C1 segment of cervical spinal cord (tissue), 14 donors: ENCODE data around the gene PSME4.

ENCODE experiments used
- DNase-seq, 14 donors: peaks; one replicate each; lab custom pipeline; 2025; lab: John Stamatoyannopoulos, UW

The PSME4 gene, protein sequence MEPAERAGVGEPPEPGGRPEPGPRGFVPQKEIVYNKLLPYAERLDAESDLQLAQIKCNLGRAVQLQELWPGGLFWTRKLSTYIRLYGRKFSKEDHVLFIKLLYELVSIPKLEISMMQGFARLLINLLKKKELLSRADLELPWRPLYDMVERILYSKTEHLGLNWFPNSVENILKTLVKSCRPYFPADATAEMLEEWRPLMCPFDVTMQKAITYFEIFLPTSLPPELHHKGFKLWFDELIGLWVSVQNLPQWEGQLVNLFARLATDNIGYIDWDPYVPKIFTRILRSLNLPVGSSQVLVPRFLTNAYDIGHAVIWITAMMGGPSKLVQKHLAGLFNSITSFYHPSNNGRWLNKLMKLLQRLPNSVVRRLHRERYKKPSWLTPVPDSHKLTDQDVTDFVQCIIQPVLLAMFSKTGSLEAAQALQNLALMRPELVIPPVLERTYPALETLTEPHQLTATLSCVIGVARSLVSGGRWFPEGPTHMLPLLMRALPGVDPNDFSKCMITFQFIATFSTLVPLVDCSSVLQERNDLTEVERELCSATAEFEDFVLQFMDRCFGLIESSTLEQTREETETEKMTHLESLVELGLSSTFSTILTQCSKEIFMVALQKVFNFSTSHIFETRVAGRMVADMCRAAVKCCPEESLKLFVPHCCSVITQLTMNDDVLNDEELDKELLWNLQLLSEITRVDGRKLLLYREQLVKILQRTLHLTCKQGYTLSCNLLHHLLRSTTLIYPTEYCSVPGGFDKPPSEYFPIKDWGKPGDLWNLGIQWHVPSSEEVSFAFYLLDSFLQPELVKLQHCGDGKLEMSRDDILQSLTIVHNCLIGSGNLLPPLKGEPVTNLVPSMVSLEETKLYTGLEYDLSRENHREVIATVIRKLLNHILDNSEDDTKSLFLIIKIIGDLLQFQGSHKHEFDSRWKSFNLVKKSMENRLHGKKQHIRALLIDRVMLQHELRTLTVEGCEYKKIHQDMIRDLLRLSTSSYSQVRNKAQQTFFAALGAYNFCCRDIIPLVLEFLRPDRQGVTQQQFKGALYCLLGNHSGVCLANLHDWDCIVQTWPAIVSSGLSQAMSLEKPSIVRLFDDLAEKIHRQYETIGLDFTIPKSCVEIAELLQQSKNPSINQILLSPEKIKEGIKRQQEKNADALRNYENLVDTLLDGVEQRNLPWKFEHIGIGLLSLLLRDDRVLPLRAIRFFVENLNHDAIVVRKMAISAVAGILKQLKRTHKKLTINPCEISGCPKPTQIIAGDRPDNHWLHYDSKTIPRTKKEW (N-terminal part only)

DNA sequence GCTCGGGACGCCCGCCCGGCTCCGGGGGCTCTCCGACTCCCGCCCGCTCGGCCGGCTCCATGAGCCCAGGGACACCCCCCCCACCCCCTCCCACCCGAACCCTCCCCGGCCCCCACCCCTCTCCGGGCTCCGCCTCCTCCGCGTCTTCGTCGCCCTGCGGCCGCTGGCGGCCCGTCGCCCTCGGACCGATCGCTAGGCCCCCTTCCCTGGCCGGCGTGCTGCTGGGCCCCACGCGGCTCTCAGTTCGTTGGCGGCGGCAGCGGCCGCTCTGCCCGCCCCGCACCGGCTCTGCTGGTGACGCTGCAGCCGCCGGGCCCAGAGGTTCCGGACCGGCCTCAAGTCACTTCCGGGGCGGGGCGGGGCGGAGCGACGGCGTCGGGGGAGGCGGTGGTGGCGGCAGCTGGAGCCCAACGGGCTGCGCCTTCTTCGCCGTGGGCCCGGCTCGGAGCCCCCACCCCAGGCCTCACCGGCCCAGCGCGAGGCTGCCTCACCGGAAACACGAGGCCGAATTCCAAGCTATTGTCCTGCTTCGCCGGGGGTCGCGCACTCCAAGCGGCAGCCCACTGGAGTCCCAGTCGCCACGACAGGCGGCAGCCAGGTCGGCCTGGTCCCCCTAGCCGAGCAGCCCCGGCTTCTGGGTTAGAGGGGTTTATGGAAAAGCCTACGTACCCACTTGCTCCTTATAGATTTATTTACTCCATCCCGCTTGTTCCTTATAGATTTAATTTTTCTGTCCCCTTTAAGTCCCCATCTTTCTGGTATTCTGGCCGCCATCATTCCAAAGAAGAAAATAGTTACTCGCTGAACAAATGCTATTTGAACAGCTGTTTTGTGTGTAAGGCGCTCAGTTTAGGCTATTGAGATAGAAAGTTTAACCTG lies at the start of gene PSME4:
Gene PSME4 (minus strand): TSS at position 270 of the 879 bp plus-strand sequence. CDS start 209 bp downstream, at position 61.
- peak; percentile 49 to 96 (median 85) for DNase-seq

DNA sequence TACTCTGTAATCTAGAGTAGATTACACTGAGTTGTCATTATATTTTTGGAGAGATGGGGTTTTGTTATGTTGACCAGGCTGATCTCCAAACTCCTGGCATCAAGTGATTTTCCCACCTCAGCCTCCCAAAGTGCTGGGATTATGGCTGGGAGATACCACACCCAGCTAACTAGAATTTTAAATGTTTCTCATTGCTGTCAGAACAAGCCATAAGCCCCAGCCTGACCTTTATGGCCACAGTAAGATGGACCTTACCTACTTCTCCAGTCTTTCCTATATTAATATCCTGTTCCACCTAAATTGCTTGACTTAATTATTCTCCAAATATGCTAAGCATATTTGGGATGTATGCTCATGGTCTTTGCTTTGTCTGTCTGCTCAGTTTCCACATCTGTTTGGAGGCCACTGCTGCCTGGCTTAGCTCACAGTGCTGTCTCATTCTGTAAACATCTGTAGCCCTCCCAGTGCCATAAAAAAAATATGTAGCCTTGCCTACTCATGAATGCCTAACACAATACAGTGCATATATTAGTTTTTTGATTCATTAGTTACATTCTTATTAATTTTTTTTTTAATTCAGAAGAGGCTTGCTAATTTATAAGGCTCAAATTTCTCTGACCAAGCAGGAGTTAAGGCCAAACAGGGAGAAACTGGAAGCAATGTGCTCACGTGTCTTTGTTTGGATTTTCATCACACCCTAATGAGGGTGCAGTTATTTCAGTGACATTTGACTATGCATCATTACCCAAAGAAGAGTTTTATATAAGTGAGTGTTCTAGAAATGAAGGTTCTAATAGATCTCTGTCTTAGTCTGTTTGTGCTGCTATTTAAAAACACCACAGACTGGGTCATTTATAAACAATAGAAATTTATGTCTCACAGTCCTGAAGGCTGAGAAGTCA lies 45.3 kb upstream of the PSME4 start:
- DNase-seq = no peak

DNA sequence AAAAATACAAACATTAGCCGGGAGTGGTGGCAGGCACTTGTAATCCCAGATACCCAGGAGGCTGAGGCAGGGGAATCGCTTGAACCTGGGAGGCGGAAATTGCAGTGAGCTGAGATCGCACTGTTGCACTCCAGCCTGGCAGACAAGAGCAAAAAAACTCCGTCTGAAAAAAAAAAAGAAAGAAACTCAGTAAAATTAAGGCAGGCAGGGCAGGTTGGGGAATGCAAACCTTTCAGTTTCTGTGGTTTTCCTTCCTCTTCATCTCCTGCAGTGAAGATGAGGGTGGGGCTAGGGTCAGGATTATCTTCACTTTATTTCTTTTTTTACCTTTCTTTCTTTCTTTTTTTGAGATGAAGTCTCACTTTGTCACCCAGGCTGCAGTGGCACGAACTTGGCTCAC lies 43.2 kb upstream of the PSME4 start:
- no peak for DNase-seq

DNA sequence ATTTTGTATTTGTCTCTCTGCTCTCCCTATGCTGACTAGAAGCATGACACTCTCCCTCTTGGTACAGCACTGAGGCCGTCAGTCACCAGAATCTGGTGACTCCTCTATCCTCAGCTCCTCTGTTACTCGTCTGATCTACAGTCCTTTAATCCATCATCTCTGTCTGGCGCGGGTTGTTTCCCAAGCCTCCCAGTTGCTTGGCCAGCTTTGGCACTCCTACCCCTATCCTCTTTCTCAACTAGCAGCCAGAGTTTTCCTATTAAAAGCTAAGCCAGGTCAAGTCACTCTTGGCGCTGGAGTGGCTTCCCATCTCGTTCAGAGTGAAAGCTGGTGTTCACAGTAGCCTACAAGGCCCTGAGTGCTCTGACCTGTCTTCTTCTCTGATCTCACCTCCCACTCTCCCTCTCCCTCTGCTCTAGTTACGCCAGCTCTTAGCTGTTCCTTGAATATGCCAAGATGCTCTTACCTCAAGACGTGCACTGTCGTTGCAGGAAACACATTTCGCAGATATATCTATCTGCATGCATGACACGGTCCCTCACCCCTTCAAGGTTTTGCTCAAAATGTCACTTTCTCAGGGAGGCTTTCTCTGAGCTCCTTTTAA lies 41.8 kb upstream of the PSME4 start:
- no peak for DNase-seq

DNA sequence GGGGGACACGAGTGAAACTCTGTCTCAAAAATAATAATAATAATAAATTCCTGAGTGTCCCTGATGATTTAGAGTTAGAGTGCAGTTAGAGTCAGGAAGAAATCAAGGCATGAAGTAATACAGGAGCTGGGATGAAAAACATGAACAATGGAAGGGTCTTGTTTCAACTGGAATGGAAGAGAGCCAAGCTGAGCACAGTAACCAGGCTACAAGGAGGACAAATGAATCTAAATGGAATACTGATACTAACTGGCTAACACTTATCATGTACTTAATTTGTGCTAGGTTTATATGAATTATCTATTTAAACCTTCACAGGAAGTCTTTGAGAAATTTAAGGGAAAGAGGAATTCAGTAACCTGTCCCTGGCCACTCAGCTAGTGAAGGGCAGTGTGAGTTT lies 38.8 kb upstream of the PSME4 start:
- DNase-seq = no peak

DNA sequence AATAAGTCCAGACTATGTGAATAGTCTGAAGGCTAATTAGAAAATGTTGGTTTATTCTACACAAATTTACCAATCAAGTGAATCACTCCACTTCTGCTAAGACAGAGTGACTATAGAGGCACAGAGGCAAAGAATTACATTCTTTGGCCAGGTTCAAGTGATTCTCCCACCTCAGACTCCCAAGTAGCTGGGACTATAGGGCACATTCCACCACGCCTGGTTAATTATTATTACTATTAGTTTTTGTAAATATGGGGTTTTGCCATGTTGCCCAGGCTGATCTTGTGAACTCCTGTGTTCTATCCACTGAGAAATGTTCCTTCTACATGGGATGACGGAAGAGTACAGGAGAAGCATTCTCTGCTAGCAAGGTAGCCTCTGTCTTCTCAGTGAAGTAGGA lies 37.6 kb upstream of the PSME4 start:
- no peak for DNase-seq

DNA sequence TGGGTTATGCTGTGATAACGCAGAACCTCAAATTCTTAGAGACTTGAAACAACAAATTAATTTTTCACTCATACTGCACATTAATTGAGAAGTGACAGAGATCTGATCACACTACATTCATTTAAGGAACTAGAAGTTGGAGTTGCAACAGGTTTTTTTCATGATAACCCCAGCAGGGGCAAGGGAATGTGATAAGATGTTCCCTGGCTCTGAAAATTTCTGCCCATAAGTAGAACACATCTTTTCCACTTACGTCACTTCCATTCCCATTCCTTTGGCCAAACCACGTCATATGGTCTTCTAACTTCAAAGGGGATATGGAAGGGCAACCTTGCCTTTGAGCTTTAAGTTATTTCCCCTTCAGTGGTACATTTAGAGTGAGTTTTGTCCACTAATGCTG lies 29.7 kb upstream of the PSME4 start:
- DNase-seq = no peak

DNA sequence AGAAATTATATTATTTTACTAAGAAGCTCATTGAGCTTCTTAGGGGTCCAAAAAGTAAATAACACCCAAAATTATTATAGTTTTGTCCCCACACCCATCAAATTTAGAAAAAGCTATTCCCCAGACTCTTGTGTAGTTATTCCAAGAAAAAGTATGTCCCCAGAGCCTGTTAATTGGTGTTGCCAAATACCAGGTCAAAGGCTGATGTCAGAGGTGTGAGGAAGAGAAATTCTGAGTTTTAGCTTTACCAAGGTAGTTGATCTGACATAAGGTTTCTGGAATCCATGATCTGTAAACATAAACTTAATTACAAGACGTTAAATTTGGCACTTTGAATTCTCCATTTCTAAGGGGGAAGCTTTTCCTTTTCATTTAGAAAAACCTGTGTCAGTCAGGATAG lies 29.3 kb upstream of the PSME4 start:
- DNase-seq = no peak

DNA sequence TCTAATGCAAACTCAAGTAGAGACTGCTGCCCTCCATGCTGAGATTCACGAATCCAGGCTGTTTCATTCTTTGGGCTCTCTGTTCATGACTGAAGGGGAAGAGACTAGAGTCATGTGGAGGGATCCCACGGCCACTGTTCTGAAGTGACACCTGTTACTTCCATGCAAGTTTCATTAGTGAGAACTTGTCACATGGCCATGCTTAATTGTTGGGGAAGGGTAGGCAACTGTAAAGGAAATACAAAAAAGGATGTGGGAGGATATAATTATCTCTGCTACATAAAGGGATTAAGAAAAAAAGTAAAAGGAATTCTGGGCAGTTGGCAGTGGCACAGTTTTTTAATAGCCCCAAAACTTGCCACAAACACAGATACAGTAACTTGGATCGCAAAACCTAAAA lies 28.0 kb upstream of the PSME4 start:
- DNase-seq = no peak

DNA sequence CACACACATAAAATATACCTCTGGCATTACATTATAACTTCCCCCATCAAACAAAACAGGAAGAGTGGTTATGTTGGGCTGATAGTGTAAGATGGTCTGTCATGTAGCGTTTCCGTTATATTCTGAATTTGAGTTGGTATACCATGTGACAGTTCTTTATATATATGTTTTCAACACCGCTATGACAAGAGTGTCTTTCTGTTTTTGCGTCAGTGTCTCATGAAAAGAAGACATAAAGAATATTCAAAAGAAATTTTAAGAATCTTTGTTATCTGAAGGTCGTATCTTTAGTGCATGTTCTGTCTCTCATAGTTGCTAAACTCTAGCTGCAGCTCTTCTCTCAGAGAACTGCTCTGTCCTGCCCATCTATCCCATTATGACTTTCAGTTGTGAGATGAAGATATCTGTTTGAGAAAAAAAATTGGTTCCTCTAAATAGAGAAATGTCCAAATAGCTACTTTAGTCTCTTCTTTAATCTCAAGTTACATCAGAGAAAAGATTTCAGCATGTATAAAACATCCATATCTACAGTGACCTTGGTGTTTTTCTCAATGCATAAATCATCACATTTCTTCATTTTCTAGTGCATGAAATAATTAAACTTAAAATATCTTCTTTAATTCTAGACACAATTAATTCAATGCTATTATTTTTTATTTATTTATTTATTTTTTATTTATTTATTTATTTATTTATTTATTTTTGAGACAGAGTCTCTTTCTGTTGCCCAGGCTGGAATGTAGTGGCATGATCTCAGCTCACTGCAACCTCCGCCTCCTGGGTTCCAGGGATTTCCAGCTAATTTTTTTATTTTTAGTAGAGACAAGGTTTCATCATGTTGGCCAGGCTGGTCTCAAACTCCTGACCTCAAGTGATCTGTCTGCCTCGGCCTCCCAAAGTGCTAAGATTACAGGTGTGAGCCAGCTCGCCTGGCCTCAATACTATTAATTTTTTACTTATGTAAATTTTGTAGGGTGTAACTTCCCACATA lies 24.3 kb upstream of the PSME4 start:
- no peak for DNase-seq

DNA sequence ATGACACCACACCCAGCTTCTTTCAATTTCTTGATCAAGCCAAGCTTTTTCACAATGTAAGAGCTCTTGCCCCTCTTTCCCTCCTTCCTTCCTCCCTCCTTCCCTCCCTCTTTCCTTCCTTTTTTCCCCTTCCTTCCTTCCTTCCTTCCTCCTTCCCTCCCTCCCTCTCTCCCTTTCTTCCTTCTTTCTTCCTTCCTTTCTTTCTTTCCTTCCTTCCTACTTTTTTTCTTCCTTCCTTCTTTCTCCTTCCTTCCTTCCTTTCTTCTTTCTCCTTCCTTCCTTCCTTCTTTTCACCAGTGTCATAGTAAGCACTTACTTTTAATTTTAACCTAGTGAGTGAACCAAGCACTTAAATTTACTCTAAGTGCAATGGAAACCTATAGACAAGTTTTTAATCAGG lies 21.2 kb upstream of the PSME4 start:
- no peak for DNase-seq

DNA sequence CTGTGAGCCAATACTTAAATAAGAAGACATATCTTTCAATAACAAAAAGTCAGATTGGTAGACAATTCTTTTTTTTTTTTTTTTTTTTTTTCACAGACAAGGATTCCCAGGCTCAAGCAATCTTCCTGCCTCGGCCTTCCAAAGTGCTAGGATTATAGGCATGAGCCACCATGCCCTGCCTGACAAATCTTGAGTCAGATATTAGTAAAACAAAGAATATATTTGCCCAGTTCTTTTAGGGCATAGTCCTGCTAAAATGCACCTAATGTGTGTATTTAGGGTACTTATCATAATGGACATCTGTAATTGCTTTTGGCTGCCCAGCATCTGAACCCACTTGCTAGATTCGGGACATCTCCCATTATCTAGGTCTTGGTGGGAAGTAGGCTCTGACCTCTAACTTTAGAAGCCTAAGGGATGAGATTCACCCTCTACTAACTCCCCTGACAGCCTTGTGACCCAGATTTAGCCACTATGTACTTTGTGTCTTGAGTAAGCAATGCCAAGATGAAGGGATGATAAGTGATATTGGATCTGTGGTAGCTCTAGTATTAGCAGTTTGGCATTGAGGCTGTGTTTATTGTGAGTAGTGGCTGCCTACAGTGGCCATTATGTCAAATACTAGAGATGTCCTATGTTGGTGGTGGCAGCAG lies 18.5 kb upstream of the PSME4 start:
- DNase-seq = no peak

DNA sequence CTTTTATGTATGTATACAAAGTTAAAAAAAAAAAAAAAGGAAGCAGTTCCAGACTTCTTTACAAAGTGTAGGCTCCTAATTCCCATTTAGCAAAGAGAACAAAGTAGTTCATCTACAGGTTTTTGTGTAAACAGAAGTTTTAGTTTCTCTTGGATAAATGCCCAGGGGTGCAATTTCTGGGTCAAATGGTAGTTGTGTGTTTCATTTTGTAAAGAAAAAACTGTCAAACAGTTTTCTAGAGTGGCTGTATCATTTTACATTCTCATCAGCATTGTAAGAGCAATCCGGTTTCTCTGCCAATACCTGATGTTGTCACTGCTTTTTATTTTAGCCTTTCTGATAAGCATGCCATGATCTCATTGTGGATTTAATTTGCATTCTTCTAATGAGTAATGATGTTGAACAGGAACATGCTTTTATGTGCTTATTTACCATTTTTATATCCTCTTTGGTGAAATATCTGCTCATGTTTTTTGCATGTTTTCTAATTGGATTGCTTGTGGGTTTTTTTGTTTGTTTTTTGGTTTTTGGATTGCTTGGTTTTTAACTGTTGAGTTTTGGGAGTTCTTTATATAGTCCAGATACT lies 16.6 kb upstream of the PSME4 start:
- no peak for DNase-seq

DNA sequence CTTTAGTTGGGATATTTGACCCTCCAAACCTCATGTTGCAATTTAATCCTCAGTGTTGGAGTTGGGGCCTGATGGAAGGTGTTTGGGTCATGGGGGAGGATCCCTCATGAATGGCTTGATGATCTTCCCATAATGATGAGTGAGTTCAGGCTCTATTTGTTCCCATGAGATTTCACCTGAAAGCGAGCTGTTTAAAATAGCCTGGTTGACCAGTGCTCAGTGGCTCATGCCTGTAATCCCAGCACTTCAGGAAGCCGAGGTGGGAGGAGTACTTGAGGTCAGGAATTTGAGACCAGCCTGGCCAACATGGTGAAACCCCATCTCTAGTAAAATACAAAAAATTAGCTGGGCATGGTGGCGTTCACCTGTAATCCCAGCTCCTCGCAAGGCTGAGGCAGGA lies 14.9 kb upstream of the PSME4 start:
- no peak for DNase-seq

DNA sequence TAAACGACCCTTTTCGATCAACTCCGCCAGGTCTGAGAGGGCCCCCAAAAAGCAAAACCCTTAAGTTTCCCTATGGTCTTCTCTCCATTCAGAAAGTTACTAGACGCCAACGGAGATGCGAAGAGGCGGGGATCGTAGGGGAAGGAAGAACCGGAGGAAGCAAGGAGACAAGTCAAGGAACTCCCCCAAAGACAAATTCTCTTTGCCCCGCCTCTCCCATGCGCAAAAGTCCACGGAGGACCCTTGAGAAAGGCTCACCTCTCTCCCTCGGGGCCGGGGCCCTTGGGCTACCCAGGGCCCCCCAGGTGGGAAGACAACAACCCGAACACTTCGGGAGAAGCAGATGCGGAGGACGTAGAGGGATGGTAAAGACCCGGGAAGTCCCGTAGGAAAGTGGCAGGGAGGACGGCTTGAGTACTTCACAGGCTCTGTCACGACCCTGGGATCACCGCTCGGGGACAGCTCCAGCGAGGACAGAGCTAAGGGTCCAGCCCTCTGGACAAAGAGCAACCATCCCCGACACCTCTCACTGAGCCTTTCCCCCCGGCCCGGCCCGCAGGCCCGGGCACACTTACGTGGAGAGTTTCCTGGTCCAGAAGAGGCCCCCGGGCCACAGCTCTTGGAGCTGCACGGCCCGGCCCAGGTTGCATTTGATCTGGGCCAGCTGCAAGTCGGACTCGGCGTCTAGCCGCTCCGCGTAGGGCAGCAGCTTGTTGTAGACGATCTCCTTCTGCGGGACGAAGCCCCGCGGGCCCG lies 647 bp downstream of the PSME4 start:
- peak in 11 of 14 donors; percentile 4 to 79 (median 70) for DNase-seq

DNA sequence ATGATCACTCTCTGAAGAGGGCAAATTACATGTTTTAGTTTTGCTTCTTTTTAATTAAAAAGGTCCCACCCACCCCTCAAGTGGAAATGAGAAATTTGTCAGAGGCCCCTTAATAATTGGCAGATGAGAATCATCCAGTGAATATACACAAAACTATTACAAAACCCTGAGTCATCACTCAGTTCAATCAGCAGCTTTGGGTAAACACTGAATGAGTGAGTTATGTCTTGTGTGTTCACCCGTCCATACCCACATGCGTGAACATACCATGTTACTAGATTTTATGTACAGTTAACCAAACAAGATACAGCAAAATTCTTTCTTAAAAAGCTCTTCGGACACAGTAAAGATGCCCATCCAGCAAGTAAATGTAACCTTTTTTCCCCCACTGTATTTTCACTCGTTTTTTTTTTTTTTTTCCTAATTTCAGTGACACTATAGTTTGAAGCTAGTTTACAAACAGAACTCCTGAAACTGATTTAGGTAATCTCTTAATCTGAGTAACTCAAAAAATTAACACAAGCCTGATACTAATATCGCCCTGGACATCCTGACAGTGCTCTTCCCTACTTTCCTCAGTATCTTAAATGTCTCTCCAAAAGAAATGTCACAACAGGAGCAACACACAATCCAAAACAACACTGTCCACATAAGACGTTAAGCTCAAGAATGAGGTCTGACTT lies 1.4 kb downstream of the PSME4 start:
- DNase-seq = no peak
